Astrocyte of the spinal cord (primary cell): ENCODE results near the gene POLR1E.
"Not testable (repeated sequence)": the region's sequence is repeated elsewhere in the genome, so short reads cannot be mapped to it uniquely, and the experiment has no call there.

Experiments
- DNase-seq: peaks from one replicate; pipeline ENCODE4 v3.0.0; 2011; ENCODE audit warnings: low read depth, low spot score
- H3K4me3 ChIP-seq: 2 replicates; pipeline ENCODE4 v1.5.1; 2011; ENCODE audit warnings: low read depth, mild to moderate bottlenecking, low read length, moderate library complexity
- in situ Hi-C: cut with HindIII; loops from 2 replicates; pipeline ENCODE4 v1.10.0; 2017; ENCODE audit warnings: low sequenced_read_pairs
- TF ChIP-seq, protein P1 (sequence below): IDR thresholded peaks from 2 replicates; pipeline ENCODE4 v1.5.1; 2012; ENCODE audit warnings: low read depth, mild to moderate bottlenecking, low read length, inconsistent platforms

Gene POLR1E

DNA sequence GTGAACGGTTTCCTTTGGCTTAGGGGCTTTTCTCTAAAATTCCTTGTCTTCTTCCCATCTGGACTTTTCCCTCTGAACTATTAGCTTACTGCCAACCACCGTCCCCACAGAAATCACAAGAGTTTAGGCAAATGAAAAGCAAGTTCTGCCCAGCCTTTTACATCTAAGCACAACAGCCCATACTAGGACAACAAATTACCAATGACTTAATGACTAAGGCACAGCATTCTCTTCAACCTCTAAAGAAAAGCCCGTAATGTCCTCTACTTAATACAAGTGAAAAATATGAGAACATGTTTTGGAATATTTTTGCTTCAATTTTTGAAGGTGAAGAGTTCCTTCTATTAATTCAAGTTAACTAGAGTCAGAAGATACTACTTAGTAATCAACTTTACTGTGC is 21.7 kb upstream of the POLR1E start:
- in situ Hi-C loops = no loop called here
- TF ChIP-seq, protein P1, sequence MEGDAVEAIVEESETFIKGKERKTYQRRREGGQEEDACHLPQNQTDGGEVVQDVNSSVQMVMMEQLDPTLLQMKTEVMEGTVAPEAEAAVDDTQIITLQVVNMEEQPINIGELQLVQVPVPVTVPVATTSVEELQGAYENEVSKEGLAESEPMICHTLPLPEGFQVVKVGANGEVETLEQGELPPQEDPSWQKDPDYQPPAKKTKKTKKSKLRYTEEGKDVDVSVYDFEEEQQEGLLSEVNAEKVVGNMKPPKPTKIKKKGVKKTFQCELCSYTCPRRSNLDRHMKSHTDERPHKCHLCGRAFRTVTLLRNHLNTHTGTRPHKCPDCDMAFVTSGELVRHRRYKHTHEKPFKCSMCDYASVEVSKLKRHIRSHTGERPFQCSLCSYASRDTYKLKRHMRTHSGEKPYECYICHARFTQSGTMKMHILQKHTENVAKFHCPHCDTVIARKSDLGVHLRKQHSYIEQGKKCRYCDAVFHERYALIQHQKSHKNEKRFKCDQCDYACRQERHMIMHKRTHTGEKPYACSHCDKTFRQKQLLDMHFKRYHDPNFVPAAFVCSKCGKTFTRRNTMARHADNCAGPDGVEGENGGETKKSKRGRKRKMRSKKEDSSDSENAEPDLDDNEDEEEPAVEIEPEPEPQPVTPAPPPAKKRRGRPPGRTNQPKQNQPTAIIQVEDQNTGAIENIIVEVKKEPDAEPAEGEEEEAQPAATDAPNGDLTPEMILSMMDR = no peak
- DNase-seq = no peak
- H3K4me3 ChIP-seq = peak overlapping the region; percentile 88

DNA sequence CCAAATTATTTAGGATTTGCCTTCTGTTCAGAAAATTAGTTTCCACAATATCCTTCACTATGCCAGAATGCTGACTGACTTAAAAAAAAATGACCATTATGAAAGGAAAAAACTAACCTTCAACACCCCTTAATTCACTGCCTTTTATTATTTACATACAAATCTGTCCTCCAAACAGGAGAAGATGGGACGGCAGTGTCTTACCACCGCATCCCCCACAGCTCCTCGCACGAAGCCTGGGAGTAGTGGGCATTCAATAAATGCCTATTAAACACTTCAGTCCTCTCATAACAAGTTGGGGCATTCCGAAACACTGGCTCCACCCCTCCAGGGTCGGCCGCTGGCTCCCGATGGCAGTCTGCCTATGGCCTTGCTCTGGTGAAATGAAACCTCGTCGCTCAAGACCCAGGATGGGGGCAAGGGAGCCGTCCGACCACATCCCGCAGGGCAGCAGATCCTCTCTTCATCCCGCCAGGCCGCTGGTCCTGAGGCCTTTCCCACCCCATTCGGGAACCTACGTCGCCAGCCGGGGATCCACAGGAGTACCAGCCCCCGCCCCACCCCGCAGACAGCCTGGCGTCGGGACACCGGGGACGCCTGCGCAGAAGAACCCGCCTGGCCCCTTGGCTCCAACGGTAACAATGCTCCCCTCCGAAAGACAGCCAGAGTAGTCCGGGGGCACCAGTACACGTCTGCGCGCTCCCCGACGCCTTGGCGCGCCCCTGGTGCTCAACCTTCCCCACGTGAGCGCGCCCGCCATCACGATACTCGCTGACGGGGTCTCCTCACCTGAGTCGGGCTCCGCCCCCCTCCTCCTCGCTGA is 21.1 kb upstream of the POLR1E start:
- TF ChIP-seq, protein P1 = no peak
- peak; percentile 77 for DNase-seq
- peak overlapping the region; percentile 88 for H3K4me3 ChIP-seq
- in situ Hi-C loops = no loop called here

DNA sequence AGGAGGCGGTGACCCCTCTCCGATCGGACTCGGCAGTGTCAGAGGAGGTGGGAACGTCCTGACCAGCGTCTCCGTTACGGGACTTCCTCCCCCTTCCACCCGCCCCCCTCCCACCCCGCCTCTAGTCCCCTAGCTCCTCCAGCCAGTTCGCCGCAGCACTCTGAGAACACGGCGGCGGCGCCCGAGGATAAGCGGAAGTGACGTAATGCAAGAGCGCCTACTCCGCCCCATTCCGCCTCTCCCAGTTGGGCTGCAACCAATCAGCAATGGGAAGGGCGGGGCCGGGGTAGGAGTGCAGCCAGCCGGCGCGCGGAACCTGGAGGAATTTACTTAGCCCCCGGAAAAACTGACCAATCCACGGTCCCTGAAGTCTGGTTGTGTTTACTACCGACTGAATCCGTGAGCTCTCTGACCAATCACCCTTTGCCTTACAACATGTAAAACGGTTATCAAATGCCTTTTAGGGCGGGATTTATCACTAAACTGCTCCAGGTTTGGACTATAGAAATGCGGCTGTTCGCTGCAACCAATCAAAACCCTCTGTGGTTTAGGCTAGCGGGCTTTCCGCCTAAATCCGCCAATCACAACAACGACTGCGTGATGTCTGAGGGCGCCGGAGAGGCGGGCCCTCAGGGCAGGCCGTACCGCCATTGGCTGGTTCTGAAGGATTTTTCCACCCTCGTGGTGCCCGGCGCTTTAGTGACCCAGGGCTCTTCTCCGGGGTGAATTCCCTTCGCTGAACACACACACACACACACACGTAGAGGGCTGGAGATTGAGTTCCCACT is 20.3 kb upstream of the POLR1E start, which contains the start of gene ZBTB5:
ZBTB5 (minus strand) TSS at position 202 of the 788 bp plus-strand sequence. CDS start 22,899 bp downstream, outside the sequence.
- peak within 1 kb of the TSS; percentile 88 for H3K4me3 ChIP-seq
- peak; percentile 100 for DNase-seq
- TF ChIP-seq, protein P1 = no peak
- in situ Hi-C loops = no loop called here

DNA sequence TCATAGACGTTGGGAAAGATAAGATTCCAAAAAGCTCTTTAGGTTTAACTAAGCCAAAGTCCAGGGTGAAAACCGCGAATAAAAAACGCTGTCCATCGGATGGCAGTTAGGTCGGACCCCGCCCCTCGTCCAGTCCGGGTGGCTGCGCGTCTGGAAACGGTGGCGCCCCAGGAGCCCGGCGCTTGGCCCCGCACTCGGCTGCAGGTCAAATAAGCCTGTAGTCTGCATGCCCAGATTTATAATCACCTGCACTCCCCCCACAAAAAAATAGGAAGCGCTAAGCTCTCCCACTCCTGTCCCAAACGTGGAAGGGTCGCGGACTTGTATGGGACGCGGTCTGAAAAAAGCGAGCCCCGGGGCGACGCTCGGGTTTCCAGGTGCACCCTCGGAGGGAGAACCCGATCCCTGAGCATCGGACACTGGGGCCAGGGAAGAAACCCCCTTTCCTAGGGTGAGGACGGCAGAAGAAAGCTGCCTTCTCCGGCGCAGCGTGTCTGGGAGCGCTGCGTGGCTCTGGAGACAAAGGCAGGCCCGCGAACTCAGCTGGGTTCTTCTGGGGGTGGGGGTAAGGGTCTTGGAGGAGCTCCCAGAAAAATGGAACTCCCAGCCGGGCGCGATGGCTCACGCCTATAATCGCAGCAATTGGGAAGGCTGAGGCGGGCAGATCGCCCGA is 19.6 kb upstream of the POLR1E start:
- H3K4me3 ChIP-seq = peak overlapping the region; percentile 88
- peak; percentile 82 for DNase-seq
- TF ChIP-seq, protein P1 = no peak
- in situ Hi-C loops = no loop called here

DNA sequence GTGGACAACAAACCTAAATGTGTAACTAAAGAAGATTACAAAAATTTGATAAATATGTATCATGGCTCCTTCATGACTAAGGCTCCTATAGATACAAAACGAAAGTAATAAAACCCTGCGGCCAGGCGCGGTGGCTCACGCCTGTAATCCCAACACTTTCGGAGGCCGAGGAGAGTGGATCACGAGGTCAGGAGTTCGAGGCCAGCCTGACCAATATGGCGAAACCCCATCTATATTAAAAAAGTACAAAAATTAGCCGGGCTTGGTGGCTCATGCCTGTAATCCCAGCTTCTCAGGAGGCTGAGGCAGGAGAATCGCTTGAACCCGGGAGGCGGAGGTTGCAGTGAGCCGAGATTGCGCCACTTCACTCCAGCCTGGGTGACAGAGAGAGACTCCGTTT is 18.2 kb upstream of the POLR1E start:
- in situ Hi-C loops, DNase-seq, H3K4me3 ChIP-seq: not testable (repeated sequence)

DNA sequence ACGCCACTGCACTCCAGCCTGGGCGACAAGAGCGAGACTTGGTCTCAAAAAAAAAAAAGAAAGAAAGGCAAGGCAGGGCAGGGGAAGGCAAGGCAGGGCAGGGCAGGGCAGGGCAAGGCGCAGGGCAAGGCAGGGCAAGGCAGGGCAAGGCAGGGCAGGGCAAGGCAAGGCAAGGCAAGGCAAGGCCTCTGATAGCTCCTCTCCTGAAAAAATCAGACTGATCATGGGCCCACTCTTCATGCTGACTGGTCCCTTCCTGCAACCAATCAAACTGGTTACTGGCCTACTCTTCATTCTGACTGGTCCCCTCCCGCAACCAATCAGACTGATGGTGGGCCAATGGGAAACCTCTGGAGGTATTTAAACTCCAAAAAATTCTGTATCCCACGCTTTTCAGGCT is 17.1 kb upstream of the POLR1E start:
- no peak overlapping the region for H3K4me3 ChIP-seq
- TF ChIP-seq, protein P1 = no peak
- no peak for DNase-seq
- in situ Hi-C loops = no loop called here
